Osteocyte (in vitro differentiated cells): Measurements from ENCODE around the gene FAM53A. TPM values are rescaled to one million over a fixed set of nuclear protein-coding genes. Genes with fewer than 3 reads are reported as not detected.

Source experiments
- DNase-seq: peaks from one replicate; pipeline ENCODE4 v3.0.0; 2021; ENCODE audit warnings: mixed read lengths; ENCODE audit not compliant: unreplicated experiment; ENCODE audit errors: extremely low spot score
- H3K27ac Mint-ChIP-seq: one replicate; pipeline ENCODE4 v1.8.0; 2021; ENCODE audit warnings: mild to moderate bottlenecking, mixed read lengths; ENCODE audit not compliant: unreplicated experiment
- H3K27me3 Mint-ChIP-seq: one replicate; pipeline ENCODE4 v1.8.0; 2021; ENCODE audit warnings: mixed read lengths; ENCODE audit not compliant: unreplicated experiment
- H3K36me3 Mint-ChIP-seq: one replicate; pipeline ENCODE4 v1.8.0; 2021; ENCODE audit warnings: mixed read lengths; ENCODE audit not compliant: unreplicated experiment
- H3K4me1 Mint-ChIP-seq: one replicate; pipeline ENCODE4 v1.8.0; 2021; ENCODE audit warnings: mixed read lengths; ENCODE audit not compliant: unreplicated experiment
- H3K4me3 Mint-ChIP-seq: one replicate; pipeline ENCODE4 v1.8.0; 2021; ENCODE audit warnings: mild to moderate bottlenecking, moderate library complexity, mixed read lengths; ENCODE audit not compliant: unreplicated experiment
- H3K9me3 Mint-ChIP-seq: one replicate; pipeline ENCODE4 v1.8.0; 2021; ENCODE audit warnings: mixed read lengths; ENCODE audit not compliant: unreplicated experiment
- CTCF ChIP-seq: fragments of 200-600 bp; sonication (generic); IDR thresholded peaks from 2 replicates; pipeline ENCODE4 v1.5.0; 2021; ENCODE audit warnings: antibody characterized with exemption, mild to moderate bottlenecking, moderate library complexity
- total RNA-seq: library from RNA; stranded (reverse); gene quantifications from 2 replicates; pipeline ENCODE4 v1.2.1, GENCODE V29; 2021

FAM53A gene
- total RNA-seq, 1 donor from 2014 or later, result 6.2 TPM

DNA sequence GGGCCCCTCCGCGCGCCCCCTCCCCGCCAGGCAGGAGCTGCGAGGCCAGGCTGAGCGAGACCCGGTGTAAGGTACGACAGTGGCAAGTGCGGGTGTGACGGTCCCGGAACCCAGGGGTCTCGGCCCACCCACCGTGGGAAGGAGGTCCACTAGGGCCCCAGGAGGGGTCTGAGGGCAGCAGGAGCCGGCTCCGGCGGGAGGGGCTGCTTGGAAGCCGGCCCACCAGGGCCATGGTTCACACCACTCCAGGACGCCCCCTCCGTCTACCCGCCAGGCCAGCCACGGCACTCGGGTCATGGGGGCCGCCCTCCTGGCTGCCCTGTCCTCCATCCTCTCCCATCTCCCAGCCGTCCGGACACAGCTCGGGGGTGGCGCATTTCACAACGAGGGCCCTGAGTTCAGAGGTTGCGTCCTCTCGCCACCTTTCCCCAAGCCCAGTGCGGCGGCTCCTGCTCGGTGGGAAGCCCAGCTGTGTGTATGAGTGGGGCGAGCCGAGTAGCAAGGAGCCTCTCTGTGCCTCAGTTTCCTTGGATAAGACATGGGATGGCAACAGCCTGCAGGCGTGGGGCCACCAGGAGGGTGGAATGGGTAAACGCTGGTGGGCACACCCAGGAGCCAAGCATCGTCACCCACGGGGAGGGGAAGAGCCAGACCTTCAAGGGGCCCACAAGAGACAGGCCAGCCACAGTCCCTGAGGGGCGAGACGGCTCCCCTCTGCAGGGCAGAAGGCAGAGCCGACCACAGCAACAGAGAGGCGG, 81.3 kb downstream of the FAM53A start:
- H3K9me3 Mint-ChIP-seq, result no peaks in the 10 kb centered on the region
- H3K4me3 Mint-ChIP-seq, result no peak overlapping the region
- no peak overlapping the region for H3K27ac Mint-ChIP-seq
- no peaks in the 10 kb centered on the region for H3K36me3 Mint-ChIP-seq
- no peaks in the 10 kb centered on the region for H3K27me3 Mint-ChIP-seq
- TF ChIP-seq CTCF, result no peak
- DNase-seq, result no peak
- H3K4me1 Mint-ChIP-seq, result peaks cover 10% of the 10 kb centered on the region

DNA sequence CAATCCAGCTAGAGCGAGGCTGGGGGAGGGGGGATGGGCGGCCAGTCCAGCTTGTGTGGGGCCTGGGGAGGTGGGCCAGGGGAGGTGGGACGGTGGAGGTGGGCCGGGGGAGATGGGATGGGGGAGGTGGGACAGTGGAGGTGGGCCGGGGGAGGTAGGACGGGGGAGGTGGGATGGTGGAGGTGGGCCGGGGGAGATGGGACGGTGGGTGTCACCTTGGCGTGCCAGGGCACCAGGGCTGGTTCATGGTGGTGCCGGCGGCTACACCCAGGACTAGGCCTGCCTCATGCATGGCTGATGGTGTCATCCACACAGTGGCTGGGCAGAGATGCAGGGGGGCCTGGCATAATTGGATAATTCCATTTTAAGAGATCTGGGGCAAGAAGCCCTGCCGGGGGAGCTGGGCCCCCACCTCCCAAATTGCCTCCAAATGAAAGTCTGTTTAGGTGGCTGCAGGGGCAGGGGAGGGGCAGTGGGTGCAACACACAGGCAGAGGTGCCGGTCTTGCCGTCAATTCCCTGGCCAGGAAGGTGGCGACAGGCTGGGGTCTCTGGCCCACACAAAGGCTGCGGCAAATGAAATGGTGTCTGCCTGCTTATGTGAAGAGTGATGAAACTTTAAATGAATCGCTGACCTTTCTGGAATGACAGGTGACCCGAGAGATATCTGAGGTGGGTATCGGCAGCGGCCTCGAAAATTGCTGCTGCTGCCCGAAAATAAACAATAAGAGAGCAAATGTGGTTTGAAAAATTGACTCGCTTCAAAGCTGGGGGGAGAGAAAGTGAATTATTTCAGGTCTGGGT, 82.1 kb downstream of the FAM53A start:
- no peaks in the 10 kb centered on the region for H3K27me3 Mint-ChIP-seq
- no peak for DNase-seq
- no peak for TF ChIP-seq CTCF
- peaks cover 10% of the 10 kb centered on the region for H3K4me1 Mint-ChIP-seq
- no peaks in the 10 kb centered on the region for H3K9me3 Mint-ChIP-seq
- H3K4me3 Mint-ChIP-seq, result no peak overlapping the region
- no peak overlapping the region for H3K27ac Mint-ChIP-seq
- H3K36me3 Mint-ChIP-seq, result no peaks in the 10 kb centered on the region

- Mint-ChIP-seq H3K36me3 (no peaks in the 10 kb centered on the region), H3K4me3 (no peak overlapping the region), H3K9me3 (no peaks in the 10 kb centered on the region), H3K27ac (no peak overlapping the region), H3K4me1 (peaks cover 10% of the 10 kb centered on the region), H3K27me3 (no peaks in the 10 kb centered on the region)
- TF ChIP-seq CTCF, result no peak
- DNase-seq, result no peak
Observed at GRCh38 chr4:1601533-1601835, 82.6 kb downstream of the FAM53A start.

GRCh38 chr4:1600811-1601532, 83.1 kb downstream of the FAM53A start:
- Mint-ChIP-seq H3K4me1 (peaks cover 10% of the 10 kb centered on the region), H3K27ac (no peak overlapping the region), H3K4me3 (no peak overlapping the region), H3K9me3 (no peaks in the 10 kb centered on the region), H3K36me3 (no peaks in the 10 kb centered on the region), H3K27me3 (no peaks in the 10 kb centered on the region)
- TF ChIP-seq CTCF, result no peak
- no peak for DNase-seq
